ENCODE results near the gene RMDN2.
"Not testable (repeated sequence)": the region's sequence is repeated elsewhere in the genome, so short reads cannot be mapped to it uniquely, and the experiment has no call there.

The RMDN2 gene

GRCh38 chr2:38000485-38001222 is 75.6 kb downstream of the RMDN2 start:
- TF ChIP-seq, protein P1, sequence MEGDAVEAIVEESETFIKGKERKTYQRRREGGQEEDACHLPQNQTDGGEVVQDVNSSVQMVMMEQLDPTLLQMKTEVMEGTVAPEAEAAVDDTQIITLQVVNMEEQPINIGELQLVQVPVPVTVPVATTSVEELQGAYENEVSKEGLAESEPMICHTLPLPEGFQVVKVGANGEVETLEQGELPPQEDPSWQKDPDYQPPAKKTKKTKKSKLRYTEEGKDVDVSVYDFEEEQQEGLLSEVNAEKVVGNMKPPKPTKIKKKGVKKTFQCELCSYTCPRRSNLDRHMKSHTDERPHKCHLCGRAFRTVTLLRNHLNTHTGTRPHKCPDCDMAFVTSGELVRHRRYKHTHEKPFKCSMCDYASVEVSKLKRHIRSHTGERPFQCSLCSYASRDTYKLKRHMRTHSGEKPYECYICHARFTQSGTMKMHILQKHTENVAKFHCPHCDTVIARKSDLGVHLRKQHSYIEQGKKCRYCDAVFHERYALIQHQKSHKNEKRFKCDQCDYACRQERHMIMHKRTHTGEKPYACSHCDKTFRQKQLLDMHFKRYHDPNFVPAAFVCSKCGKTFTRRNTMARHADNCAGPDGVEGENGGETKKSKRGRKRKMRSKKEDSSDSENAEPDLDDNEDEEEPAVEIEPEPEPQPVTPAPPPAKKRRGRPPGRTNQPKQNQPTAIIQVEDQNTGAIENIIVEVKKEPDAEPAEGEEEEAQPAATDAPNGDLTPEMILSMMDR (IDR thresholded peaks at IDR 0.05), result no peak
- Histone ChIP-seq H3K9me3 (no peaks in the 10 kb centered on the region), H3K27ac (no peak overlapping the region), H3K4me3 (no peak overlapping the region), H3K4me1 (no peaks in the 10 kb centered on the region), H3K27me3 (no peaks in the 10 kb centered on the region), H3K36me3 (peaks cover 9 to 18% (median 12%) of the 10 kb centered on the region in 3 donors)
- intact Hi-C loops (cut with DNase I; ENCODE audit: low total_unique reads), result no loop called here
- no peak for DNase-seq

GRCh38 chr2:38010187-38010586 is 85.1 kb downstream of the RMDN2 start:
- H3K27ac ChIP-seq; H3K9me3 ChIP-seq; DNase-seq; H3K4me3 ChIP-seq; H3K36me3 ChIP-seq; H3K4me1 ChIP-seq; H3K27me3 ChIP-seq; intact Hi-C loops (cut with DNase I; ENCODE audit: low total_unique reads): not testable (repeated sequence)

DNA sequence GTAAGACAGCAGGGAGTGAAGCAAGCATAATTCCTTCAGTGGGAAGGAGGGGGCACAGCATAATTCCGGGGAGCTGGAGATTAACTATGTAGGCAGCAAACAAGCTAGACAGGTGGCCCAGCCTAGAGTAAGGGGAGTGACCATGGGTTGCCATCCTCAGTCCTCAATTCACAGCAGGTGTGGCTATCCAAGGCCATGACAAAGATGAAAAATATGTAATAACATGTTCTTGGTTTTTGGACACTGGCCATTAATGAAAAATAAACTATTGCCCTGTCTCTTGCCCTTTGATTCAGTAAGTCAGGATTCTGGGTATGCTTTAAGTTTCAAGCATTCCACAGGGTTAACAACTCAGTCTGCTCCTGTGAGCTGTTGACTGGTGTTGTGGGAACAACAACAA is 85.9 kb downstream of the RMDN2 start:
- intact Hi-C loops (cut with DNase I; ENCODE audit: low total_unique reads), result no loop called here
- Histone ChIP-seq H3K27ac (no peak overlapping the region), H3K4me1 (no peaks in the 10 kb centered on the region), H3K4me3 (no peak overlapping the region), H3K27me3 (no peaks in the 10 kb centered on the region), H3K36me3 (no peaks in the 10 kb centered on the region), H3K9me3 (no peaks in the 10 kb centered on the region)
- no peak for DNase-seq
- TF ChIP-seq, protein P1 (IDR thresholded peaks at IDR 0.05), result no peak

GRCh38 chr2:38013158-38013752 is 88.2 kb downstream of the RMDN2 start:
- Histone ChIP-seq H3K9me3 (no peaks in the 10 kb centered on the region), H3K36me3 (no peaks in the 10 kb centered on the region), H3K27me3 (no peaks in the 10 kb centered on the region), H3K4me1 (no peaks in the 10 kb centered on the region), H3K27ac (no peak overlapping the region), H3K4me3 (no peak overlapping the region)
- intact Hi-C loops (cut with DNase I; ENCODE audit: low total_unique reads), result no loop called here
- DNase-seq, result no peak
- TF ChIP-seq, protein P1 (IDR thresholded peaks at IDR 0.05), result no peak

GRCh38 chr2:38016219-38016618 is 91.1 kb downstream of the RMDN2 start:
- DNase-seq, result no peak
- Histone ChIP-seq H3K27me3 (no peaks in the 10 kb centered on the region), H3K9me3 (no peaks in the 10 kb centered on the region), H3K36me3 (no peaks in the 10 kb centered on the region), H3K4me3 (no peak overlapping the region), H3K4me1 (no peaks in the 10 kb centered on the region), H3K27ac (no peak overlapping the region)
- intact Hi-C loops (cut with DNase I; ENCODE audit: low total_unique reads), result no loop called here
- TF ChIP-seq, protein P1 (IDR thresholded peaks at IDR 0.05), result no peak

GRCh38 chr2:38017836-38018235 is 92.7 kb downstream of the RMDN2 start:
- intact Hi-C loops (cut with DNase I; ENCODE audit: low total_unique reads), result no loop called here
- no peaks in the 10 kb centered on the region for H3K36me3 ChIP-seq
- H3K27ac ChIP-seq, result no peak overlapping the region
- H3K27me3 ChIP-seq, result no peaks in the 10 kb centered on the region
- no peaks in the 10 kb centered on the region for H3K4me1 ChIP-seq
- TF ChIP-seq, protein P1 (IDR thresholded peaks at IDR 0.05), result no peak
- no peaks in the 10 kb centered on the region for H3K9me3 ChIP-seq
- DNase-seq, result no peak
- H3K4me3 ChIP-seq, result no peak overlapping the region

- H3K27me3 ChIP-seq; H3K27ac ChIP-seq; H3K4me1 ChIP-seq; H3K4me3 ChIP-seq; intact Hi-C loops (cut with DNase I; ENCODE audit: low total_unique reads); DNase-seq; H3K36me3 ChIP-seq; H3K9me3 ChIP-seq: not testable (repeated sequence)
Measured at GRCh38 chr2:38020359-38021069, 95.4 kb downstream of the RMDN2 start.
